MV-4-11 (cell line): Measurements from ENCODE around the gene GRK1.

Experiments used
- DNase-seq: peaks from one replicate; lab custom pipeline; 2025; lab: John Stamatoyannopoulos, UW

GRK1 gene

GRCh38 chr13:113650275-113650674, 16.7 kb upstream of the GRK1 start:
- DNase-seq: no peak

- DNase-seq: no peak
Measured at GRCh38 chr13:113650731-113651148, 16.3 kb upstream of the GRK1 start.

- no peak for DNase-seq
Measured at GRCh38 chr13:113651511-113652403, 15.3 kb upstream of the GRK1 start.

- no peak for DNase-seq
Measured at GRCh38 chr13:113652404-113653263, 14.4 kb upstream of the GRK1 start.

GRCh38 chr13:113653264-113654174, 13.5 kb upstream of the GRK1 start:
- no peak for DNase-seq

- no peak for DNase-seq
Measured at GRCh38 chr13:113654175-113654560, 12.9 kb upstream of the GRK1 start.

- DNase-seq: no peak
Measured at GRCh38 chr13:113654591-113655345, 12.3 kb upstream of the GRK1 start.

- DNase-seq: no peak
Measured at GRCh38 chr13:113655346-113656002, 11.5 kb upstream of the GRK1 start.

GRCh38 chr13:113656003-113656588, 10.9 kb upstream of the GRK1 start:
- no peak for DNase-seq

GRCh38 chr13:113656831-113657671, 10.0 kb upstream of the GRK1 start:
- DNase-seq: no peak

- DNase-seq: no peak
Measured at GRCh38 chr13:113657851-113658741, 8.9 kb upstream of the GRK1 start, which contains the start of gene ATP4B. ATP4B (minus strand) TSS chr13:113658198; CDS start chr13:113658144, 54 bp downstream.

- no peak for DNase-seq
Measured at GRCh38 chr13:113658836-113659235, 8.2 kb upstream of the GRK1 start.

GRCh38 chr13:113659337-113659736, 7.7 kb upstream of the GRK1 start:
- DNase-seq: no peak

GRCh38 chr13:113660066-113660465, 7.0 kb upstream of the GRK1 start:
- DNase-seq: no peak

GRCh38 chr13:113661509-113661908, 5.5 kb upstream of the GRK1 start:
- no peak for DNase-seq

- no peak for DNase-seq
Measured at GRCh38 chr13:113663934-113664333, 3.1 kb upstream of the GRK1 start.

- DNase-seq: no peak
Measured at GRCh38 chr13:113664751-113665596, 2.0 kb upstream of the GRK1 start.
